Measurements from ENCODE around the gene HOXC10.

Gene HOXC10

GRCh38 chr12:53984901-53985691, at the start of gene HOXC10:
Gene HOXC10, plus strand, starts transcription at chr12:53985146. Its CDS starts 114 bp downstream, at chr12:53985260.
- DNase-seq: peak; percentile 97

GRCh38 chr12:53935383-53936341, 49.3 kb upstream of the HOXC10 start:
- DNase-seq: no peak

- no peak for DNase-seq
Measured at GRCh38 chr12:53937099-53937498, 47.8 kb upstream of the HOXC10 start.

- DNase-seq: no peak
Measured at GRCh38 chr12:53937596-53938325, 47.2 kb upstream of the HOXC10 start.

GRCh38 chr12:53938326-53939140, 46.4 kb upstream of the HOXC10 start, which contains the start of gene HOXC13:
Gene HOXC13, plus strand, starts transcription at chr12:53938831. Its CDS starts 76 bp downstream, at chr12:53938907.
- peak; percentile 93 for DNase-seq

- no peak for DNase-seq
Measured at GRCh38 chr12:53939141-53940108, 45.5 kb upstream of the HOXC10 start.

GRCh38 chr12:53940443-53941014, 44.4 kb upstream of the HOXC10 start:
- DNase-seq: no peak

GRCh38 chr12:53941187-53941586, 43.8 kb upstream of the HOXC10 start:
- no peak for DNase-seq

GRCh38 chr12:53941750-53942149, 43.2 kb upstream of the HOXC10 start:
- no peak for DNase-seq

GRCh38 chr12:53942467-53942997, 42.4 kb upstream of the HOXC10 start:
- DNase-seq: no peak

- DNase-seq: no peak
Measured at GRCh38 chr12:53944209-53944608, 40.7 kb upstream of the HOXC10 start.

GRCh38 chr12:53944907-53945847, 39.8 kb upstream of the HOXC10 start:
- DNase-seq: no peak

- no peak for DNase-seq
Measured at GRCh38 chr12:53947743-53948142, 37.2 kb upstream of the HOXC10 start.

GRCh38 chr12:53948650-53949593, 36.0 kb upstream of the HOXC10 start:
- no peak for DNase-seq

GRCh38 chr12:53949631-53950436, 35.1 kb upstream of the HOXC10 start:
- peak; percentile 46 for DNase-seq

- DNase-seq: no peak
Measured at GRCh38 chr12:53950437-53950773, 34.5 kb upstream of the HOXC10 start.

All from NCI-H1092 (cell line).